HG02571 (cell line): ENCODE data around the gene TTC32.

Experiments
- ATAC-seq: cut with Tn5 transposase; IDR thresholded peaks from one replicate; pipeline ENCODE4 v1.9.1; 2021; ENCODE audit warnings: mild to moderate bottlenecking, moderate library complexity; ENCODE audit not compliant: unreplicated experiment

The TTC32 gene

DNA sequence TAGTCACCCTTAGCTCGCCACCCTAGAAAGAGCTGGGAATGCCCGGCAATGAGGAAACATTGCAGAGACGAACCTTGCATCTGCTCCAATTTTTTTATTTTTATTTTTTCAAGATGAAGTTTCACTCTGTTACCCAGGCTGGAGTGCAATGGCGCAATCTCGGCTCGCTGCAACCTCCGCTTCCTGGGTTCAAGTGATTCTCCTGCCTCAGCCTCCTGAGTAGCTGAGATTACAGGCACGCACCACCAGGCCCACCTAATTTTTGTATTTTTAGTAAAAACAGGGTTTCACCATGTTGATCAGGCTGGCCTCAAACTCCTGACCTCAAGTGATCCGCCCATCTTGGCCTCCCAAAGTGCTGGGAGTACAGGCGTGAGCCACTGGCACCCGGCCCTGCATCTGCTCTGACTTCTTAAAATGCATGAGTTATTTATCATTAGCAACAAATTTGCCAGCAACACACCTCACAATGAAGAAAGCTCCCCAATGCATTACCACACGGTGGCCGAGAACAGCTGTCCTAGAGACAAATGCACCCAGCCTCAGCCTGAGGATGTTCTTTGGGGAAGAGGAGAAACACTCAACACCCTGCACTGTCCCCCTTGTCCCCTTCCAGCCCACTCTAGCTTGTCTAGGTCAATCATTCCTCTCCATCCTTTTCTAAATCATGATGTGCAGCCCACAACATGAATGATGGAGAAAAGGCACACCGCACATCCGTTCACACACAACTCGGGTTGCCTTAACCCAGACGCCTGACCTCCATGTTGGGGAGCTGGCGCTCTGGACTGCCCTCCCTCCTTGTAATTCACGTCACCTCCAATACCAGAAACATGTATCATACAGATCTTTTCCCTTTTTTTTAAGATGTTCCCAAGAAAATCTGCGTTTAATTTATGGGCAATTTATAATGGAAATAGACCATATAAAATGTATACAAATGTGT is 46.9 kb downstream of the TTC32 start:
- ATAC-seq, result no peak

GRCh38 chr2:19851116-19851695 is 50.6 kb downstream of the TTC32 start:
- ATAC-seq, result no peak

GRCh38 chr2:19850056-19851050 is 51.4 kb downstream of the TTC32 start:
- ATAC-seq, result no peak

DNA sequence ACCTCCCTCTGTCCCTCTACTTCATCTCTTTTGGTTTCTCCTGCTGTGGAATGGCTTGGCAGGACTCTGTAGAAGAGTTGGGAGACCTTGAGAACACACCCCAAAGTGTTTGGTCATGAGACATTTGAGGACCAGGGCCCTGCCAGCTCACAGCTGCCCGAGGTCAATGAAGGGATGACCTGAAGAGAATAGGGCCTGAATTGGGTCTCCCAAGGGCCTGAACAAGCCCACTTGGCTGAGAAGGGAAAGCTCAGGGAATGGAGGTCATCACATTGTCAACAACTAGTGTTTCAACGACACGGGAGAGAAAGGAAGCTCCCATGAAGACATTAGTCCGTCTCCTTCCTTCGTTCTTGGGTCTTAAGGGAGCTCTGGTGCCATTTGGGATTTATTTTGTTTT is 52.8 kb downstream of the TTC32 start:
- ATAC-seq, result no peak

DNA sequence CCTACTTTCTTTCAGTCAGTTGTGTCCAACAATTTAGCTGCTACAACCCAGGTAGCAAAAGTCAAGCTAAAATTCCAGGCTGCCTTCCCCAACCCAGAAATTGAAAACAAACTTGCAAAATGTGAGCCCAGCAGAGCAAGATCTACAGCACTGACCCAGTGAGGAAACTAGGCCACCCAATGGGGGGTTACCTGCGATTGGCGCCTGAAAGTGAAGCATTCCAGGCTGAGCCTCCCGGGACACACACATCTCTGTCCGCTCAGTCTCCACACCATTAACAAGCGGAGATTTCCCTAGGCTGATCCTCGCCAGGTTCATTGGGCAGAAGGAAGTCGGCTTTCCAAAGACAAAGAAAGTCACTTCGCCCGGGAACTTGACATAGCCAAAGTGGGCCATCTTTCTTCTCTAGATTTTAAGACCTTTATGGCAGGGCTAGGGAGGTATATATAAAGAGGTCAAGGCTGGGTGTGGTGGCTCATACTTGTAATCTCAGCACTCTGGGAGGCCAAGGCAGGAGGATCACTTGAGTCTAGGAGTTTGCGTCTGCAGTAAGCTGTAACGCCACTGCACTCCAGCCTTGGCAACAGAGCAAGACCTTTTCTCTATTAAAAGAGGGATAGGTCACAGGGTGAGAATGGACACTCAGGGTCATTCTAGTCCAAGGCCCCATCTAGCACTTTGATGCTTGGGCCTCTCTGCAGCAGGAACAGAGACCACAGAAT is 53.6 kb downstream of the TTC32 start:
- ATAC-seq, result no peak

DNA sequence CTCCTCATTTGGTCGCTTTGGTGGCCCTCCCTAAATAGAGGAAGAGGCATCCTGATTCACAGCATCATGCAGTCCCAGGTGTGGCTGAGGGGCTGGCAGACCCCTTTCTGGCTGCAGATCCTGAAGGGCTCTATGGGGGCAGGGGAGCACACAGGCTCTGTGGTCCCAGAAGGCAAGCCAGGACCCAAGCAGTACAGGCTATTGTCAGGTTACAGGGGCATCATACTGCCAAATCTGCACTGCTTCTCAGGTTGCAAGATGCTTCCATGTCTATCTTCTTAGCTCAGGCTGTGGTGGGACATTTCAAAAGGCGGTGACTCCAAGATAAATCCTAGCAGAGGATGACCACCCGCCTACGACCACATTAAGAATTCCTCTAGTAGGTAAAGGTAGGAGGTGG is 54.3 kb downstream of the TTC32 start:
- ATAC-seq, result no peak
